ENCODE results near the gene XDH. TPM values are rescaled to one million over a fixed set of nuclear protein-coding genes. Genes with fewer than 3 reads are reported as not detected.

Gene XDH
- polyA plus RNA-seq, 1 of the 3 experiments (the other 2 are of a cell fraction): 0.33 TPM

DNA sequence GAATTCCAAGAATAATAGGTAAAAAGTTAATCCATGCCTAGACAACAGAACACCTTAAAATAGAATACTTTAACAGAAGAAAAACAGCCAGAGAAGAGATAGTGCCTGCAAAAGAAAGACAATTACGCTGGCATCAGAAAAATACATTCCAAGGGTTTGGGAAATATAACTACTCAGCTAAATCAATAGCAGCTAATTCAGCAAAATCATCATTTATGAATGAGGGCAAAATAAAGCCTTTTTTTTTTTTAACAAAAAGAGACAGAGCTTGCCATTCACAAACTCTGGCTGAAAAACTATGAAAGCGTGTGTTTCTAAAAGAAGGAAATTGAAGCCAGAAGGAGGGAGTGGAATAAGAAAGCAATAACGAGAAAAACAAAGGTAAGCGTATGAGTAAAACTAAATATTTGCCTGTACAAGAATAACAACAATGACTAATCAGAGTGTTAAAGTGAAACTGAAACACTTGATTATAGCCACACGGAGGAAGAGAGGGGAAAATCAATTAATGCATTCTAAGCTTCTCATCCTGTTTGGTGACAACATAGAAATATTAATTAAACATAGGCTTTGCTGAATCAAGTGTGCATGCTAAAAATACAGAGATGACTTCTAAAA lies 90.4 kb downstream of the XDH start (continued):
- no peak for TF ChIP-seq EZH2phosphoT487 (IDR thresholded peaks at IDR 0.05; ENCODE audit: borderline replicate concordance, low read depth)

DNA sequence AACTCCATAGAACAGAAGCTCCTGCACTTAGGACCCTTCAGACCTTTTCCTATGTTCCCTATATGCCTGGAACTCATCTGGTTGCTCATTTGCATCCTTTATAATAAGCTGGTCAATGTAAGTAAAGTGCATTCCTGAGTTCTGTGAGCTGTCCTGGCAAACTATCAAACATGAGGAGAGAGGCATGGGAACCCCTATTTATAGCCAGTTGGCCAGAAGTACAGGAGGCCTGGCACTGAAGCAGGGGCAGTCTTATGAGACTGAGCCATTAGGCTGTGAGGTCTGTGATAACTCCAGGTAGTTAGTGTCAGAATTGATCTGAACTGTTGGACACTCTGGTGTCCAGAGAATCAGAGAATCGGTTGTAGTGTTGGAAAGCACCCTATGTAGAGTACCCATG lies 92.2 kb downstream of the XDH start:
- no peaks in the 10 kb centered on the region for H3F3A ChIP-seq (replicated peaks; ENCODE audit: insufficient read depth)
- H2AFZ ChIP-seq (ENCODE audit: low read depth): no peak overlapping the region
- H3K27ac ChIP-seq (ENCODE audit: low read depth in 2 of 2, low read length in 1 of 2): no peak overlapping the region
- ChIA-PET CTCF (interaction anchor here (0.8 to 5.4 kb wide), 7 partner anchors 11 to 460 kb away, joined by 3 to 40 read pairs (median 6); partner anchors contain the start of genes EHD3 and GALNT14), POLR2A (no interaction called here)
- WGBS (ENCODE audit: low lambda C conversion rate): 7% methylated on average over 1 of the region's 1 CpG
- no peak overlapping the region for H3K4me3 ChIP-seq (ENCODE audit: low read depth in 2 of 2, low read length in 1 of 2)
- H3K79me2 ChIP-seq (ENCODE audit: insufficient read depth): no peaks in the 10 kb centered on the region
- H3K36me3 ChIP-seq (replicated peaks in 1 of 2; ENCODE audit: control insufficient read depth in 1 of 2, insufficient read depth in 2 of 2, low read length in 1 of 2): no peaks in the 10 kb centered on the region
- H3K4me1 ChIP-seq (ENCODE audit: control insufficient read depth in 1 of 2, insufficient read depth in 2 of 2, low read depth in 1 of 2, low read length in 1 of 2): peaks cover 16 to 25% of the 10 kb centered on the region in 2 experiments
- no peaks in the 10 kb centered on the region for H4K20me1 ChIP-seq (ENCODE audit: insufficient read depth)
- no peaks in the 10 kb centered on the region for H3K9me2 ChIP-seq
- H3K9ac ChIP-seq: no peak overlapping the region
- H3K4me2 ChIP-seq: peak overlapping the region; percentile 32; the same call in 1 of the 2 replicates
- TF ChIP-seq TCF12 (IDR thresholded peaks at IDR 0.05) (peak; percentile 54), RCOR1 (IDR thresholded peaks at IDR 0.05; ENCODE audit: low read length) (no peak), NFIC (IDR thresholded peaks at IDR 0.05; ENCODE audit: borderline replicate concordance) (peak; percentile 46; the same call in 1 of the 2 replicates), CHD2 (IDR thresholded peaks at IDR 0.05; ENCODE audit: low read length, partially characterized antibody) (no peak), MEF2A (IDR thresholded peaks at IDR 0.05; ENCODE audit: borderline replicate concordance, low read depth) (0 out of 2 replicates have a peak, but pooled peaks have one; percentile 11), RAD21 (IDR thresholded peaks at IDR 0.05; ENCODE audit: low read length) (no peak), EZH2phosphoT487 (IDR thresholded peaks at IDR 0.05; ENCODE audit: borderline replicate concordance, low read depth) (no peak), YY1 (IDR thresholded peaks at IDR 0.05; ENCODE audit: low read depth) (no peak), JUND (IDR thresholded peaks at IDR 0.05) (no peak), TAF1 (IDR thresholded peaks at IDR 0.05; ENCODE audit: borderline replicate concordance, low read depth, low read length) (no peak), EP300 (IDR thresholded peaks at IDR 0.05; ENCODE audit: borderline replicate concordance in 1 of 2, low read depth in 1 of 2, low read length in 1 of 2) (no peak), GATA2 (CRISPR knock-in tag; IDR thresholded peaks at IDR 0.05) (no peak), ELF1 (IDR thresholded peaks at IDR 0.05) (no peak)
- TF ChIP-seq, protein P1, sequence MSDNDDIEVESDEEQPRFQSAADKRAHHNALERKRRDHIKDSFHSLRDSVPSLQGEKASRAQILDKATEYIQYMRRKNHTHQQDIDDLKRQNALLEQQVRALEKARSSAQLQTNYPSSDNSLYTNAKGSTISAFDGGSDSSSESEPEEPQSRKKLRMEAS (IDR thresholded peaks at IDR 0.05; ENCODE audit: low read depth): no peak
- TF ChIP-seq, protein P2, sequence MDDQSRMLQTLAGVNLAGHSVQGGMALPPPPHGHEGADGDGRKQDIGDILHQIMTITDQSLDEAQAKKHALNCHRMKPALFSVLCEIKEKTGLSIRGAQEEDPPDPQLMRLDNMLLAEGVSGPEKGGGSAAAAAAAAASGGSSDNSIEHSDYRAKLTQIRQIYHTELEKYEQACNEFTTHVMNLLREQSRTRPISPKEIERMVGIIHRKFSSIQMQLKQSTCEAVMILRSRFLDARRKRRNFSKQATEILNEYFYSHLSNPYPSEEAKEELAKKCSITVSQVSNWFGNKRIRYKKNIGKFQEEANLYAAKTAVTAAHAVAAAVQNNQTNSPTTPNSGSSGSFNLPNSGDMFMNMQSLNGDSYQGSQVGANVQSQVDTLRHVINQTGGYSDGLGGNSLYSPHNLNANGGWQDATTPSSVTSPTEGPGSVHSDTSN (IDR thresholded peaks at IDR 0.05): 0 out of 2 replicates have a peak, but pooled peaks have one; percentile 5
- TF ChIP-seq, protein P3, sequence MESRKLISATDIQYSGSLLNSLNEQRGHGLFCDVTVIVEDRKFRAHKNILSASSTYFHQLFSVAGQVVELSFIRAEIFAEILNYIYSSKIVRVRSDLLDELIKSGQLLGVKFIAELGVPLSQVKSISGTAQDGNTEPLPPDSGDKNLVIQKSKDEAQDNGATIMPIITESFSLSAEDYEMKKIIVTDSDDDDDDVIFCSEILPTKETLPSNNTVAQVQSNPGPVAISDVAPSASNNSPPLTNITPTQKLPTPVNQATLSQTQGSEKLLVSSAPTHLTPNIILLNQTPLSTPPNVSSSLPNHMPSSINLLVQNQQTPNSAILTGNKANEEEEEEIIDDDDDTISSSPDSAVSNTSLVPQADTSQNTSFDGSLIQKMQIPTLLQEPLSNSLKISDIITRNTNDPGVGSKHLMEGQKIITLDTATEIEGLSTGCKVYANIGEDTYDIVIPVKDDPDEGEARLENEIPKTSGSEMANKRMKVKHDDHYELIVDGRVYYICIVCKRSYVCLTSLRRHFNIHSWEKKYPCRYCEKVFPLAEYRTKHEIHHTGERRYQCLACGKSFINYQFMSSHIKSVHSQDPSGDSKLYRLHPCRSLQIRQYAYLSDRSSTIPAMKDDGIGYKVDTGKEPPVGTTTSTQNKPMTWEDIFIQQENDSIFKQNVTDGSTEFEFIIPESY (IDR thresholded peaks at IDR 0.05; ENCODE audit: borderline replicate concordance, low read depth): no peak
- TF ChIP-seq, protein P4, sequence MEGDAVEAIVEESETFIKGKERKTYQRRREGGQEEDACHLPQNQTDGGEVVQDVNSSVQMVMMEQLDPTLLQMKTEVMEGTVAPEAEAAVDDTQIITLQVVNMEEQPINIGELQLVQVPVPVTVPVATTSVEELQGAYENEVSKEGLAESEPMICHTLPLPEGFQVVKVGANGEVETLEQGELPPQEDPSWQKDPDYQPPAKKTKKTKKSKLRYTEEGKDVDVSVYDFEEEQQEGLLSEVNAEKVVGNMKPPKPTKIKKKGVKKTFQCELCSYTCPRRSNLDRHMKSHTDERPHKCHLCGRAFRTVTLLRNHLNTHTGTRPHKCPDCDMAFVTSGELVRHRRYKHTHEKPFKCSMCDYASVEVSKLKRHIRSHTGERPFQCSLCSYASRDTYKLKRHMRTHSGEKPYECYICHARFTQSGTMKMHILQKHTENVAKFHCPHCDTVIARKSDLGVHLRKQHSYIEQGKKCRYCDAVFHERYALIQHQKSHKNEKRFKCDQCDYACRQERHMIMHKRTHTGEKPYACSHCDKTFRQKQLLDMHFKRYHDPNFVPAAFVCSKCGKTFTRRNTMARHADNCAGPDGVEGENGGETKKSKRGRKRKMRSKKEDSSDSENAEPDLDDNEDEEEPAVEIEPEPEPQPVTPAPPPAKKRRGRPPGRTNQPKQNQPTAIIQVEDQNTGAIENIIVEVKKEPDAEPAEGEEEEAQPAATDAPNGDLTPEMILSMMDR (IDR thresholded peaks at IDR 0.05): no peak
- TF ChIP-seq, protein P5, sequence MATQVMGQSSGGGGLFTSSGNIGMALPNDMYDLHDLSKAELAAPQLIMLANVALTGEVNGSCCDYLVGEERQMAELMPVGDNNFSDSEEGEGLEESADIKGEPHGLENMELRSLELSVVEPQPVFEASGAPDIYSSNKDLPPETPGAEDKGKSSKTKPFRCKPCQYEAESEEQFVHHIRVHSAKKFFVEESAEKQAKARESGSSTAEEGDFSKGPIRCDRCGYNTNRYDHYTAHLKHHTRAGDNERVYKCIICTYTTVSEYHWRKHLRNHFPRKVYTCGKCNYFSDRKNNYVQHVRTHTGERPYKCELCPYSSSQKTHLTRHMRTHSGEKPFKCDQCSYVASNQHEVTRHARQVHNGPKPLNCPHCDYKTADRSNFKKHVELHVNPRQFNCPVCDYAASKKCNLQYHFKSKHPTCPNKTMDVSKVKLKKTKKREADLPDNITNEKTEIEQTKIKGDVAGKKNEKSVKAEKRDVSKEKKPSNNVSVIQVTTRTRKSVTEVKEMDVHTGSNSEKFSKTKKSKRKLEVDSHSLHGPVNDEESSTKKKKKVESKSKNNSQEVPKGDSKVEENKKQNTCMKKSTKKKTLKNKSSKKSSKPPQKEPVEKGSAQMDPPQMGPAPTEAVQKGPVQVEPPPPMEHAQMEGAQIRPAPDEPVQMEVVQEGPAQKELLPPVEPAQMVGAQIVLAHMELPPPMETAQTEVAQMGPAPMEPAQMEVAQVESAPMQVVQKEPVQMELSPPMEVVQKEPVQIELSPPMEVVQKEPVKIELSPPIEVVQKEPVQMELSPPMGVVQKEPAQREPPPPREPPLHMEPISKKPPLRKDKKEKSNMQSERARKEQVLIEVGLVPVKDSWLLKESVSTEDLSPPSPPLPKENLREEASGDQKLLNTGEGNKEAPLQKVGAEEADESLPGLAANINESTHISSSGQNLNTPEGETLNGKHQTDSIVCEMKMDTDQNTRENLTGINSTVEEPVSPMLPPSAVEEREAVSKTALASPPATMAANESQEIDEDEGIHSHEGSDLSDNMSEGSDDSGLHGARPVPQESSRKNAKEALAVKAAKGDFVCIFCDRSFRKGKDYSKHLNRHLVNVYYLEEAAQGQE (IDR thresholded peaks at IDR 0.05; ENCODE audit: low read depth, low read length): no peak
- TF ChIP-seq, protein P6, sequence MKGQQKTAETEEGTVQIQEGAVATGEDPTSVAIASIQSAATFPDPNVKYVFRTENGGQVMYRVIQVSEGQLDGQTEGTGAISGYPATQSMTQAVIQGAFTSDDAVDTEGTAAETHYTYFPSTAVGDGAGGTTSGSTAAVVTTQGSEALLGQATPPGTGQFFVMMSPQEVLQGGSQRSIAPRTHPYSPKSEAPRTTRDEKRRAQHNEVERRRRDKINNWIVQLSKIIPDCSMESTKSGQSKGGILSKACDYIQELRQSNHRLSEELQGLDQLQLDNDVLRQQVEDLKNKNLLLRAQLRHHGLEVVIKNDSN (IDR thresholded peaks at IDR 0.05; ENCODE audit: borderline replicate concordance, low read depth): no peak
- H3K9me3 ChIP-seq: no peaks in the 10 kb centered on the region
- DNase-seq: no peak
- H3K27me3 ChIP-seq (ENCODE audit: insufficient read depth): no peaks in the 10 kb centered on the region

All from SK-N-SH (cell line).